HG03457 (cell line): Measurements from ENCODE around the gene RAP1A.
"Not testable (repeated sequence)": the region's sequence is repeated elsewhere in the genome, so short reads cannot be mapped to it uniquely, and the experiment has no call there.

Experiments
- ATAC-seq: cut with Tn5 transposase; IDR thresholded peaks from one replicate; pipeline ENCODE4 v1.9.1; 2021; ENCODE audit warnings: moderate number of reproducible peaks; ENCODE audit not compliant: unreplicated experiment

Gene RAP1A

DNA sequence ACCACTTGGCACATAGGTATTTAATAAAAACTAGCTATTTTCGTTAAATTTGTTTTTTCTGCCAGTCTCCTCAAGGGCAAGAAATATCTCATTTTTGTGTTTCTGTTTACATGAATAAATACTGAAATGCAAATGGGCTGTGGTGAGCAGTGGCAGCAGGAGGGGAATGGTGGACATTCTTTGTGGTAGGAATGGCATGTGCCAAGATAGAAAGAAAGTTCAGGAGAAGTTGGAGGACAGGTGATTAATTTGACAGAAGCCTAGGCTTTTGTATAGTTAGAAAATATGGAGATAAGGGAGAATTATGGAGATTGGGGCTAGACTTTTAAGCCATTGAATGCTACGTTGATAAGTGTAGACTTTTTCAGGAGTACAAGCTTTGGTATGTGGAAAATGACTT lies 8.6 kb downstream of the RAP1A start:
- ATAC-seq: no peak

DNA sequence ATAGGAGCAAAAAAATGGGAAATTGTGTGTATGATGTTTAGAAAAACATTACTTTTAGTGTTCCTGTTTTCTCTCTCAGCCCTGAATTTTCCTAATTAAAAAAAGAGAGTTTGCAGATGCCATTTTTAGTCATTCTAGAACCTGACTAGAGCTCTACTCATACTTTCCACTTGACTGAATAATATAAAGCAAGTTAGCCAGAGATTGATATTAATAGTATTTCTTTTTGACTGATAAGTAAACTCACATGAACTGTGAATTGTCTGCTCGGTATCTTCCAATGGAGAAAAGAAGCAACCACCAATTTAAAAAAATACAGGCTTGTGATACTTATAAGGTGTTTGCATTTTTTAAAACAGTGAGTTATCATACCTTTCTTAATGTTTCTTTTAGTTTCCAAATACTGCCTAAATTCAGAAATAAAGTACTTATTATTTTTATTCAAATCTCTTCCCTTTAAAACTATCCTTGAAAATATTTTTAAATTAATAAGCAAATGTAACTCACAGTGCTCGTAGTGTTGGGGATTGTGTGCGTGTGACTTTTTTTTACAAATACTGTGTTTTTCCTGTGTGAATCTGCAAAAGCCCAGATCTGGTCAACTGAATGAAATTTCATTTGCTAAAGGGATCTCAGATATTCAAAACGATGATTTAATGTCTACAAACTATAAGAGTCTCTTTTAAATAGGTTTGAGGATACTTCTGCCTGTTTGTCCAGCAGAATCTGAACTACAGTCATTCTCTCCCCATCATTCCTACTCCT lies 9.8 kb downstream of the RAP1A start:
- no peak for ATAC-seq

DNA sequence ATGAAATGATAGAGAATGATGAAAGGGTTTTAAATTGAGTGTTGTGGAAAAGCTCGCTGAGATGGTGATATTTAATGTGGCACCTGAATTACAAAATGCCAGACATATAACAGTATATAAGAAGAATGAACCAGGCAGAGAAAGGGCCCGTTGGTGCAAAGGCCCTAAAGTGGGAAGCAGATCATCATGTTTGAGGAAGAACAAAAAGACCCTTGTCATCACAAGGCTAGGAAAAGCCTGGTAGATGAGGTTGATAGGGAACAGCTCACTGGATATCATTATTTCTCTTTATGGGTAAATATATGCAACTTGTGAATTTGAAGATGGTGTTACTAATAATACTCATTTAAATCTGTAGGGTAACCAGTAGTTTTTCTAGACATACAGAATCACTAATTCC lies 11.0 kb downstream of the RAP1A start:
- no peak for ATAC-seq

DNA sequence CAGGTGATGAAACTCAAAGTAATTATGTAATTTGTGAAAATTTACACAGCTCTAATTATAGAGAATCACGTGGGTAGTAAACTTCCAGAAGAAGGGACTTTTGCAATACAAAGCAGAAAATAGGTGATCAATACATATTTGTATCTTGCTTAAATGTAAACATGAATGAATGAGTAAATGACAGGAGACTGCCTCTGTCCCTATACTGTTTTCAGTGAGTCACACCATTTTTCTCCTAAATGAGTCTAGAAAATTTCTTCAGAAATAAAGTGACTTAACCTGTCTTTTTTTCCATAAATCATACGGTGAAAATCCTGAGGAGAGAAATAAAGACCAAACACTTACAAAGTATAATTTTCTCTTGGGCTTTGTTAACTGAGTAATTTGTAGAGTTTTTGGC lies 11.9 kb downstream of the RAP1A start:
- ATAC-seq: no peak

DNA sequence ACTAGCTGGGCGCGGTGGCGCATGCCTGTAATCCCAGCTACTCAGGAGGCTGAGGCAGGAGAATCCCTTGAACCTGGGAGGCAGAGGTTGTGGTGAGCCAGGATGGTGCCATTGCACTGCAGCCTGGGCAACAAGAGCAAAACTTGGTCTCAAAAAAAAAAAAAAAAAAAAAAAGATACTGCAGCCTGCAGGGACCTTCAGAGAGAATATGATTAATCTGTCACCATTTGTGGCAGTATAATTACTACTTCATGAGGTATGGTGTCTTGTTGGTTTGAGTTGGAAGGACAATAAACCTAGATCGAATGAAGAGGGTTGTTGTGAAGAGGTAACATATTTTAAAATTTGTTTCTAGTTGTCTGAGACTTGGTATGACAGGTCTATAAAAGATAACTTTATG lies 13.2 kb downstream of the RAP1A start:
- ATAC-seq: not testable (repeated sequence)

DNA sequence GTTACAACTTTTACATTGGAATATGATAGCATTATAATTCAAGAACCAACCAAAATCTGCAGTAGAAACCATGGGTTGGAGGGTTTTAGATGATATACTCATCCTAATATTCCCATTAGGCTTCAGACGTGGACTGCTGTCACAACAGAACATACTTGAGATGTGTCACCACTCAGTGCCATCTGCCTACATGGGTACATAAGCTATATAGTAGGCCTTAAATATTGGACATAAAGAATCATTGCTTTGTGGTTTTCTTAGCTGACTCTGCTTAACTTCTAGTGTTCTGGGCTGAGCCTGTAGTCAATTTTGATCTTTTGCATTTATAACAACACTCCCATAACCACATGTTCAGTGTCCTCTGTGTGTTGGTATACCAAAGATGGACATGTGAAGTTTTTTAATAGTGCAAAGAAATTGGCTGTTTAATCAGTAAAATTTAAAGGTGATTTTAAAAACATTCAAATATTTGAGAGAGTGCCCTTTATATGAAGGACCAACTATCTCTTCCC lies 14.2 kb downstream of the RAP1A start:
- ATAC-seq: no peak

DNA sequence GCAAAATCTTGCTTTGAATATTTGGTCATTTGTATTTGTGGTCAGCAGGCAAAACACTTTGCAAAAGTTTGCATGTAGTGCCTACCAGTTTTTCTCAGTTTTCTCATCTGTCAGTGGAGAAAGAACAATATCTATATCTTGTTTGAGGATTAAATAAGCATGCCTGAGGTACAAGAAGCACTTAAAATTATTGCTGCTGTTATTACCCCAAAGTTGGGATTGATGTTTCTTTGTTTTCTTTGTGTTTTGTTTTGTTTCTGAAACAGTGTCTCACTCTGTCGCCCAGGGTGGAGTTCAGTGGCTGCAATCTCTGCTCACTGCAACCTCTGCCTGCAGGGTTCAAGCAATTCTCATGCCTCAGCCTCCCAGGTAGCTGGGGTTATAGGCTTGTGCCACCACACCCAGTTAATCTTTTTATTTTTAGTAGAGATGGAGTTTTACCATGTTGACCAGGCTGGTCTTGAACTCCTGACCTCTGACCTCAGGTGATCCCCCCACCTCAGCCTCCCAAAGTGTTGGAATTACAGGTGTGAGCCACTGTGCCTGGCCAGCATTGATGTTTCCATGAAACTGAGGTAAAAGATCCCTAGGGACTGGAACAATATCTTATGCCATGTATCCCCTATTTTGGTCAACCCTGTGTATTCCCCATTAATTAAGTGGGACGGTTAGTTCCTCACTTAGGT lies 15.9 kb downstream of the RAP1A start:
- no peak for ATAC-seq

DNA sequence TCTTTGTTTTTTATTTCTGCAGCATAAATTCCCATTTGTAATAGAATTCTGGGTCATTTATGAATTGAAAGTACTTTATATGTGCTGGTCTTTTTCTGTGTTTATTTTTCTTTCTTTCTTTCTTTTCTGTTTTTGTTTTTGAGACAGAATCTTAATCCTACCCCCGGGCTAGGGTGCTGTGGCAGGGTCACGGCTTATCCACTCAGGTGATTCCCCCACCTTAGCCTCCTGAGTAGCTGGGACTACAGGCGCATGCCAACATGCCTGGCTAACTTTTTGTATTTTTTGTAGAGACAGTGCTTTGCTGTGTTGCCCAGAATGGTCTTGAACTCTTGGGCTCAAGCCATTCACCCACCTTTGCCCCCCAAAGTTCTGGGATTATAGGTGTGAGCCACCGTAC lies 18.7 kb downstream of the RAP1A start:
- no peak for ATAC-seq

DNA sequence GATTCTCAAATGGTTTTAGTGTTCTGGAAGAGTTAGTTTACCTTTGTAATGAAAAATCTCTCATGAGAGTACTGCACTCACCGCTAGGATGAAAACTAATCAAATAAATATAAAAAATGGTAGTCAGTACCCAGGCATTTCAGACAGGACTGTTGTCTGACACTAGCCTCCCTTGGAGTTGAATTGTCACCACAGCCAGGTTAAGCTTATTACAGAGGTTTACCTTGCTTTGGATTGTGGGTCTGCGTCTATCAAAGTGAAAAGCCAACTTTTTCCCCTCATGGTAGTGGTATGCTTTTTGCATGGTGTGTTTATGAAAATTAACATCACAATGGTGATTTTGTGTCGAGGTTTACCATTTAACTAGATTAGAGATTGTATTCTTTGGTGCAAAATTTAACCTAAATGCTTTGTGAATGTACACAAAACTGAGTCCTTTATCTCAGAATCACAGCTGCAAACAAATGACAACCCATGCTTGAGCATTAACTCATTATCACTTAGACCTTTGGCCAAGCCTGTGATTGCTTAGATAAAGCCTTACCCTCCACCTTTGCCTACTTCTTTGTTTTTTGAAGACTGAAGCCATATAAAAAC lies 20.1 kb downstream of the RAP1A start:
- no peak for ATAC-seq

DNA sequence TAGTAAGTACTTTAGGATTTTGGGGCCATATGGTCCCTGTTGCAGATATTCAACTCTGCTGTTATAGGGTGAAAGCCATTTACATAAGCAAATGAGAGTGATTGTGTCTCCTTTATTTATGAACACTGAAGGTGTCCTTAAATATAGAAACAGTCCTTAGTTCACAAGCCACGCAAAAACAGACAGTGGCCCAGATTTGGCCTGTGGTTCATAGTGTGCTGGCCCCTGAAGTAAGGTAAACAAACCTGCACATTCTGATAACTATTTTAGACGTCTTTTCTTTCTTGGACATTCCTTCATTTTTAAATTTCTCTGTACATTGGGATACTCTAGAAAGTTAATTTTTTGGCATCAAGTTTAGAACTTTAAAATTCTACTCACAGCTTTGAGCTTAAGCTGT lies 23.5 kb downstream of the RAP1A start:
- no peak for ATAC-seq

DNA sequence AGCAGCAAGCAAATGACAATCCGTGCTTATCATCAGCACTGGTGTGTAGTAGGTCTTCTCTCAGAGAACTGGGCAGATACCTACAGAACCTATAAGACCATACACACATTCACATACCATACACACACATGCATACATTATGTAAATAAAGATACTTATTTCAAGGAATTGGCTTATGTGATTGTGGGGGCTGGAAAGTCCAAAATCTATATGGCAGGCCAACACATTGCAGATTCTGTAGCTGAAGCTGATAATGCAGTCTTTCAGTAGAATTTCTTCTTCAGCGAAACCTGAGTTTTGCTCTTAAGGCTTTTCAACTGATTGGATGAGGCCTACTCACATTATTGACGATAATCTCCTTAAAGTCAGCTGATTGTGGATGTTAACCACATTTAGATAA lies 24.1 kb downstream of the RAP1A start:
- no peak for ATAC-seq

DNA sequence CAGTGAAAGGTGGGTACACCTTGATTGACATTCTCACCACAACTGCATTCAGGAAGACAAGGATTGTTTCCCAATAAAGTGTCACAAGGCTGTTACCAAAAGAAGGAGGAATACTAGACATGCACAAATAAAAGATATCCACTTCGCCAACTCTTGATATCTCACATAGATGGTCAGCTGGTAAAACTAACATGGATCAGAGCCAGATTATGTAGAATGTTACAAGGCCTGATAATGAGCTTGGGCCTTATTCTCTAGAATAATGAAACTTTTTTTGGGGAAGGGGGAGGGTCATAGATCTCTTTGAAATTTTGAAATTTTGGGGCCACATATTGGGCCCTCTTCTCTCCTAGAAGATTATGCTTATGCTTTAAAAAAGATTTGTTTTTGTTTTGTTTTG lies 24.9 kb downstream of the RAP1A start:
- ATAC-seq: no peak

DNA sequence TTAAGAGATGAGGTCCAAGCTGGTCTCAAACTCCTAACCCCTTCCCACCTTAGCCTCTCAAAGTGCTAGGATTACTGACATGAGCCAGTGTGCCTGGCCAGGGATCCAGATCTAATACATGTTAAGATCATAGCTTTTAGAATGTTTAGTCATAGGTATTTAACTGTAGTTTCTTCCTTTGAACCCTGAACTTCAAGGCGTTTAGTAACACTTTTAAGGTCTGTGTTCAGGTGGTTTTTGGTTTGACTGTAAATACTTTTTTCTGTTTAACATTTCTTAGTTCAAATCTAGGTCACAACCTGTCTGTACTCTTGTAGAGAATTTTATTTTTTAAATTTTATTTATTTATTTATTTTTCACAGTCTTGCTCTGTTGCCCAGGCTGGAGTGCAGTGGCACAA lies 28.1 kb downstream of the RAP1A start:
- no peak for ATAC-seq

DNA sequence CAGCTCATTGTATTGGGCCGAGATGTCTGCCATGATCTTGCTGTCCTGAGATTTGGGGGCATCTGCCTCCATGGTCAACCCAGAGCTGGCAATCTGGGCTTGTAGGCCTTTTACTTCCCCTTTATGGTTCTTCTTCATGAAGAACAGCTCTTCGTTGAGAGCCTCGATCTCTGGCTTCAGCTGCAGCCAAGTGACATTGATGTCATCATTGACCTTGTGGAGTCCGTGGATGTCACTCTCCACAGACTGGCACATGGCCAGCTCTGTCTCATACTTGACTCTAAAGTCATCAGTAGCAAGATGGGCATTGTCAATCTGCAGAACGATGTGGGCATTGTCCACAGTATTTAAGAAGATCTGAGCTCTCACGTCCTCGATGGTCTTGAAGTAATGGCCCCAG lies 29.2 kb downstream of the RAP1A start:
- no peak for ATAC-seq

DNA sequence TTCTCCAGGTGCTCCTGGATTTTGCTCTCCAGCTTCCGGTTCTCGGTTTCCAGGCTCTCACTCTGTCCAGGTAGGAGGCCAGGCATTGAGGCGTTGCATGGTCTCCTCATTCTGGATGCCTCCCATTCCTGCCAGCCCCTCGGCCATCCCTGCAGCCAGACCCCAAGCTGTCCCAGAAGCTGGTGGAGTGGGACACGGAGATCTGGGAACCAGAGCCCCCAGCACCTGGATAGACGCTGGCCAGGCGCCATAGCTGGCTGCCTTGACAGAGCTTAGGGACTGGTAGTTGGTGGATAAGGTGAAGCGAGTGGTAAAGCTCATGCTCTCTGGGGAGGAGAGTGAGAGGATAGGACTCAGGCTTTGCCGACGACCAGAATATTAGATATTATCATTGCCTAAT lies 29.6 kb downstream of the RAP1A start:
- no peak for ATAC-seq

DNA sequence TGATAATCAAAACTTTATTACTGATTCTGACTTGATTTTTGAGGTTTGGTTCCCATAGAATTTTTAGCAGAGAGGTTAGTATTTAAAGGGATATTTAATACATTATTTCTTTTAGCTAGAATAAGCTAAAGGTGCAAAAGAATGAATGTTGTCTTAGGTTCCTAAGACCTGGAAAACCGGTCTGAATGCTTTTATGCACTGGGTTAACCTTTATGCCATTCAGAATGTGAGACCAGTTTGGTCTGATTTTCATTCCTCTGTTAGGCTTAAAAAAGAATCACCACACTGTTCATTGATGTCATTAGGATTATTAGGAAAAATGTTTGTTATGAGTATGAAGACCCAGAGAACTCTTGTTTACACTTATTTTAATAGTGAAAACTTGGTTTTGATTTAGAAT lies 30.1 kb downstream of the RAP1A start:
- ATAC-seq: no peak

DNA sequence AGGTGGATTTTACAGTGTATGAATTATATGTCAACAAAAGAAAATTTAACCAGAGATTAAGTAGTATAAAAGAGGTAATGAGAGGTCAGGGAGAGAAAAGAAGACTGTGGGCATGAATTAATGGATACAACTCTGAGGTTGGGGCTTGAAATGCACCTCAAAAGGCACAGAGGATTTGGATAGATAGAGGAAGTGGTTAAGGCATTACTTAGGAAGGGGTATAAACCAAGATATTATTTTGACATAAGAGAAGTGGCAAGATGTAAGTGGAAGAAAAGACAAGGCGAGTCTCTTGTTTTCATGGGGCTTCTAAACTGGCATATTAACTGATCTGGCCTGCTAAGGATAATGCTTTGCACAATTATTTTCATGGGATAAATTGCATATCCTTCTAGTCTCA lies 34.1 kb downstream of the RAP1A start:
- no peak for ATAC-seq

DNA sequence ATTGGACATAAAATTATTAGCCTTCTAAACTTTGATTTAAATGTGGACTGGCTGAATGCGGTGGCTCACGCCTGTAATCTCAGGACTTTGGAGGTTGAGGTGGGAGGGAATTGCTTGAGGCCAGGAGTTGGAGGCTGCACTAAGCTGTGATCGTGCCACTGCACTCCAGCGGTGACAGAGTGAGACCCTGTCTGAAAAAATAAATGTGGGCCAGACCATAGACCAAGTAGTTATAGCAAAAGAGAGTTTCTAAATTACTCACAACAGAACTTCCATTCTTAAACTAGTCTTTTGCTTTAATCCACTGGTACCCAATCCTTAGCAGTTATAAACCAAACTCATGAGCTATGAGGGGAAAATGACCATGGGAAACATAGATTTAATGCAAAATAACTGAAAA lies 35.2 kb downstream of the RAP1A start:
- ATAC-seq: peak; percentile 57

DNA sequence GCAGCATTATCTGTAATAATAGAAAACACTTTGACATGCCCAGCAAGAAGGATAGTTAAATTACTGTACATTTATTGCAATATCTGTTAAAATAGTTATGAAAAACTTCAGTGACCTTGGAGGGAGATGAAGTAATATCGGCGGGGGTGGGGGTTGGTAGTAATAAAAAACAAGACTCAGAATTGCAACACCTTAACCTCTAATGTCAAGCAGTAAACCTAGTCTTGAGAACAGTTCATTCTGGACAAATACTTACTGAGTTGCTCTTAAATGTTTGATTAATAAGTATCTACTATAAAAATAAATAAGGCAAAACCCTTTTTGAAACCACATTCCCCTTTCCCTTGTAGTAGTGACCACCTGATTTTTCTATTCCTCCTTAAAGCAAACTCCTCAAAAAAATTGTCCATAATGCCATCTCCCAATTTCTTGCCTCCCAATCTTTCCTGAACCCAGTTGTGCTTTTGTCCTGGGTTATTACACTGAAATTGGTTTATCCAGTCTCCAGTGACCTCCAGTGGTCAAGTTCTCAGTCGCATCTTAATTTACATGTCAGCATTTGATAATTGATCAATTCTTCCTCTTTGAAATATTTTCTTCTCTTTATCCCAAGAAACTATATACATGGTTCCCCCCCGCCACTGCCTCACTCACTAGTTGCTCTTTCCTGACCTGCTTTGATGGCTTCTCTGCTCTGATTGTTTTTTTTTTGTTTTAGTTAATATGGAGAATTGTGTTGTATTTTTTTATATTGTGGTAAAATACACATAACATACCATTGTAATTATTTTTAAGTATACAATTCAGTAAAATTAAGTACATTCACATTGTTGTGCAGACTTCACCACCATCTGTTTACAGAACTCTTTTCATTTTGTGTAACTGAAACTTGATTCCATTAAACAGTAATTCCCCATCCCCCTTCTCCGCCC lies 36.8 kb downstream of the RAP1A start:
- ATAC-seq: no peak

DNA sequence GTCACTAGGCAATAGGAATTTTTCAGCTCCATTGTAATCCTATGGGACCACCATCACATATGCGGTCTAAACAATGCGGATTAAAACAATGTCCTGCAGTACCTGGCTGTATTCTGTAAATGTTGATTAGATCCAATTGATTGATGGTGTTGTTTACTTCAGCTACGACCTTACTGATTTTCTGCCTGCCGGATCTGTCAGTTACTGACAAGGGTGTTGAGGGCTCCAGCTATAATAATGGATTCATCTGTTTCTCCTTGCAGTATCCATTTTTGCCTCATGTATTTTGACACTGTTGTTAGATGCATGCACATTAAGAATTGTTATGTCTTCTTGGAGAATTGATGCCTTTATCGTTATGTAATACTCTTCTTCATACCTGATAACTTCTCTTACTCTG lies 39.0 kb downstream of the RAP1A start:
- no peak for ATAC-seq
